Measurements from ENCODE around the gene AKT1. TPM values are rescaled to one million over a fixed set of nuclear protein-coding genes. Genes with fewer than 3 reads are reported as not detected.
A peak's percentile ranks its signal among the peaks of the same experiment; 100 is the strongest.

AKT1 gene
- total RNA-seq, 1 experiment from 2014 or later = 83.3 TPM

- Mint-ChIP-seq H3K27ac (ENCODE audit: low read depth, unreplicated experiment) (no peak overlapping the region), H3K9me3 (ENCODE audit: unreplicated experiment) (no peaks in the 10 kb centered on the region), H3K4me3 (ENCODE audit: unreplicated experiment) (no peak overlapping the region), H3K4me1 (ENCODE audit: insufficient read depth, unreplicated experiment) (peaks cover 7% of the 10 kb centered on the region), H3K36me3 (ENCODE audit: insufficient read depth, unreplicated experiment) (peaks cover 17% of the 10 kb centered on the region), H3K27me3 (ENCODE audit: insufficient read depth, unreplicated experiment) (no peaks in the 10 kb centered on the region)
- TF ChIP-seq CTCF (IDR thresholded peaks at IDR 0.05; ENCODE audit: unreplicated experiment) = no peak
- ChIA-PET POLR2A (interaction anchor here (0.9 kb wide), 1 partner anchor 20 kb away, joined by 3 read pairs; no protein-coding TSS in a partner anchor), CTCF (interaction anchor here (0.6 to 0.8 kb wide), 2 partner anchors 97 to 657 kb away, joined by 3 read pairs; no protein-coding TSS in a partner anchor)
- no peak for DNase-seq (ENCODE audit: unreplicated experiment)
- intact Hi-C loops (cut with micrococcal nuclease) = no loop called here
- BruUV-seq (replicated peaks) = no TSS peak
Measured at GRCh38 chr14:104728631-104729030, 66.9 kb downstream of the AKT1 start.

GRCh38 chr14:104726600-104727451 is 68.7 kb downstream of the AKT1 start:
- POLR2A ChIA-PET = interaction anchor here (6.2 kb wide), 1 partner anchor 22 kb away, joined by 35 read pairs; no protein-coding TSS in a partner anchor
- BruUV-seq (replicated peaks) = no TSS peak
- no peak overlapping the region for H3K27ac Mint-ChIP-seq (ENCODE audit: low read depth, unreplicated experiment)
- no peak overlapping the region for H3K4me3 Mint-ChIP-seq (ENCODE audit: unreplicated experiment)
- peak; percentile 18 for TF ChIP-seq CTCF (IDR thresholded peaks at IDR 0.05; ENCODE audit: unreplicated experiment)
- peaks cover 17% of the 10 kb centered on the region for H3K36me3 Mint-ChIP-seq (ENCODE audit: insufficient read depth, unreplicated experiment)
- DNase-seq (ENCODE audit: unreplicated experiment) = no peak
- no peaks in the 10 kb centered on the region for H3K4me1 Mint-ChIP-seq (ENCODE audit: insufficient read depth, unreplicated experiment)
- H3K9me3 Mint-ChIP-seq (ENCODE audit: unreplicated experiment) = no peaks in the 10 kb centered on the region
- CTCF ChIA-PET = interaction anchor here (4.6 to 5.9 kb wide), 2 partner anchors 9 to 23 kb away, joined by 36 to 85 read pairs; partner anchors contain the start of gene SIVA1
- intact Hi-C loops (cut with micrococcal nuclease) = no loop called here
- H3K27me3 Mint-ChIP-seq (ENCODE audit: insufficient read depth, unreplicated experiment) = no peaks in the 10 kb centered on the region

GRCh38 chr14:104725772-104726548 is 69.6 kb downstream of the AKT1 start:
- POLR2A ChIA-PET = interaction anchor here (6.2 kb wide), 1 partner anchor 23 kb away, joined by 35 read pairs; no protein-coding TSS in a partner anchor
- DNase-seq (ENCODE audit: unreplicated experiment) = no peak
- Mint-ChIP-seq H3K9me3 (ENCODE audit: unreplicated experiment) (no peaks in the 10 kb centered on the region), H3K27me3 (ENCODE audit: insufficient read depth, unreplicated experiment) (no peaks in the 10 kb centered on the region), H3K36me3 (ENCODE audit: insufficient read depth, unreplicated experiment) (peaks cover 17% of the 10 kb centered on the region), H3K4me3 (ENCODE audit: unreplicated experiment) (no peak overlapping the region), H3K27ac (ENCODE audit: low read depth, unreplicated experiment) (no peak overlapping the region), H3K4me1 (ENCODE audit: insufficient read depth, unreplicated experiment) (no peaks in the 10 kb centered on the region)
- intact Hi-C loops (cut with micrococcal nuclease) = no loop called here
- CTCF ChIA-PET = interaction anchor here (4.6 to 5.9 kb wide), 2 partner anchors 9 to 24 kb away, joined by 36 to 85 read pairs; partner anchors contain the start of gene SIVA1
- BruUV-seq (replicated peaks) = no TSS peak
- TF ChIP-seq CTCF (IDR thresholded peaks at IDR 0.05; ENCODE audit: unreplicated experiment) = no peak

Measured in MCF 10A (cell line).